MV-4-11 (cell line): ENCODE results near the gene PUSL1.

Experiments
- DNase-seq: peaks from one replicate; lab custom pipeline; 2025; lab: John Stamatoyannopoulos, UW

PUSL1 gene

DNA sequence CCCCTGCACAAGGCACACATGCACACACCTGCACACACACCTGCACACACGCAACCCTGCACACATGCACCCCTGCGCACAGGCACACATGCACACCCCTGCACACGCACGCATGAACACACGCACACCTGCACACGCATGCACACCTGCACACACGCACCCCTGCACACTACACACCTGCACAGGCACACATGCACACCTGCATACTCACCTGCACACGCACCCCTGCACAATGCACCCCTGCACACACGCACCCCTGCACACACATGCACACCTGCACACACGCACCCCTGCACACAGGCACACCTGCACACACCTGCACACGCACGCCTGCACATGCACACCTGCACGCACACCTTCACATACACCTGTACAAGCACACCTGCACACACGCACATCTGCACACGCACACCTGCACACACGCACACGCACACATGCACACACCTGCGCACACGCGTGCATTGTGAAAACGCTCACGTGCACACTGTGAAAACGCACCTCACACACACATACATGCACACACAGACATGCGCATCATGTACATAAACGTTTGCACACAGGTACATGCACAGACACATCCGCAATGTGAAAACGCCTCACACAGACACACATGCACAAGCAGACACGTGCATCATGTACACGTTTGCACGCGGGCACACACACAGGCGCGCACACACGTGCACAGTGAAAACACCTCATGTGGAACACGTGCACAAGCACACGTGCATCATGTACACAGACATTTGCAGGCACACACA, 32.6 kb downstream of the PUSL1 start:
- no peak for DNase-seq

DNA sequence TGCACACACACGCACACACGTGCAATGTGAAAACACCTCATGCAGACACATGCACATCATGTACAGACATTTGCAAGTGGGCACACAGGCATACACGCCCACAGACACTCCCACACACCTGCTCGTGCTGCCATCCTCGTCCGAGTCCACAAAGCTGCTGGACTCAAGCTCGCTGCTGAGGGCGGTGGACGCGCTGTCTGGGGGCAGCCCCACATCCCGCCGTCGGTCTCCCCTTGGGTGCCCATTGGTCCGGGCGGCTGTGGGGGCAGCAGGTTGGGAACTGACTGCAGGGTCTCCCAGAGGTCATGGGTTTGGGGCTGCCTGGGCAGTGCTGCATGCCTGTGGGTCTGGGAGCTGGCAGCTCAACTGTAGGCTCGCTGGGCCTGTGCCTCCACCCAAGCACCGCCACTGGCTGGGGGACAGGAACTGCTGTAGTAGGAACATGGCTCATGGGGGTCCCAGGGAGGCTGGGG, 33.2 kb downstream of the PUSL1 start:
- DNase-seq: no peak

DNA sequence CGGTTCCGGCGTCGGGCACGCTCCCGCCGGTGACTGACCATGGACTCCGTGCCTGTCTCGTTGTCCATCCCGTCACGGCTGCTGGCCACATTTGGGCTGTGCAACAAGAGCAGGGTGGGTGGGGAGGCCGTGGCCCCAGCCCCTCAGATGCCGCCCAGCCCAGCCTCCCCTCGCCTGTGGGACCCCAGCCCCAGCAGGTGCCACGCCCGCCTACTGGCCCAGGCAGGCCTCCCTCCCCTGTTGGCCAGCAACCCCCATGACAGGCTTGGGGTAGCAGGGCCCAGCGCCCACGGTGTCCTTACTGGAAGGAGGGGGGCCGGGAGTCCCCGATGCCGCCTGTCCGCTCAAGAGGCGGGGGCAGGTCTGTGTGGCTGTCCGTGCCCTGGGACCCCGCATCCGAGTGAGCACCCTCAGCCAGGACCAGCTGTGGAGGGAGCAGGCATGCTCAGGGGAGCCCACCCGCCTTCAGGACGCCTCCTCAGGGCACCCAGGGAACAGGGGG, 33.7 kb downstream of the PUSL1 start:
- DNase-seq: no peak

DNA sequence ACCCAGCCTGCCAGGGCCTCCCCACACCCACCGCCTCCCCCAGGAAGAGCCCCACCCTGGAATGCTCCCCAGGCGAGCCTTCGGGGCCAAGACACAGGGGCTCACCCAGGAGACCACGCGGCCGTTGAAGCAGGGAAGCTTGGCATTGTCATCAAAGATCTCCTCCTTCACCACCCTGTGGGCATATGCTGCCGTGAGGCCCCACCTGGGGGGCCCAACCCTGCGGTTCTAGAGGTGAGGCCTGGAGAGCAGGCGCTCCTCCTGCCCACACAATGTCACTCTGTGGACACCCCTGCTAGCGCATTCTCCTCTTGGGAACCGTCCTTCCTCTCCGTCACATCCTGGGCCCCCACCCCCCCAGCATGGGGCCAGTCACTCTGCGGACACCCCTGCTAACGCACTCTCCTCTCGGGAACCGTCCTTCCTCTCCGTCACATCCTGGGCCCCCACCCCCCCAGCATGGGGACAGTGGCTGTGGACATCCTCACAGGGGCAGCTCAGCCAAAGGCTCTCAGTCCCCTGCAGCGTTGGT, 34.3 kb downstream of the PUSL1 start:
- no peak for DNase-seq

DNA sequence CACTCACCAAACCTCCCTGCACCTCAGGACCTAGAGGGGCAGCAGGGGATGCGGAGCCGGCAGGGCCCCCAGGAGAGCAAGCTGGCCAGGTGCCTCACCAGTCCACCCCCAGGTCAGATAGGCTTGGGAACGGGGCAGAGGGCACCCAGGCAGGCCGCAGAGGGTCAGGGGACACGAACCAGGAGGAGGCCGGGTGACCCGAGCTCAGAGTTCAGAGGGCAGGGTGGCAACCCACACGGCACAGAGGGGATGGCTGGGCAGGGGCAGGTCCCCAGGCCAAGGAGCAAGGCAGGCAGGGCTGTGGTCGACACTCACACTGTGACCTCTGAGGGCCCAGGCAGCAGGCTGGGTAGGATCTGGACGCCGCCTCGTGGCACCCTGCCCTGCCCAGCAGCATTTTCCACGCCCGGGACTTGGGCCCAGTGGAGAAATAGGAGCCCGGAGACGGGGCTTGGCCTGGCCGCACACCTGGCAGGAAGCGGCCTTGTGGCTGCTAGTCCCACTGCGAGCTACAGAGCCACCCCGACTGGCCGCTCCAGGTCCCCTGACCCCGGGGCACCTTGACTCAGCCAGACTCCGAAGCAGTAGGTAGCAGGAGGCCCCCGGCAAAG, 35.5 kb downstream of the PUSL1 start:
- DNase-seq: no peak

DNA sequence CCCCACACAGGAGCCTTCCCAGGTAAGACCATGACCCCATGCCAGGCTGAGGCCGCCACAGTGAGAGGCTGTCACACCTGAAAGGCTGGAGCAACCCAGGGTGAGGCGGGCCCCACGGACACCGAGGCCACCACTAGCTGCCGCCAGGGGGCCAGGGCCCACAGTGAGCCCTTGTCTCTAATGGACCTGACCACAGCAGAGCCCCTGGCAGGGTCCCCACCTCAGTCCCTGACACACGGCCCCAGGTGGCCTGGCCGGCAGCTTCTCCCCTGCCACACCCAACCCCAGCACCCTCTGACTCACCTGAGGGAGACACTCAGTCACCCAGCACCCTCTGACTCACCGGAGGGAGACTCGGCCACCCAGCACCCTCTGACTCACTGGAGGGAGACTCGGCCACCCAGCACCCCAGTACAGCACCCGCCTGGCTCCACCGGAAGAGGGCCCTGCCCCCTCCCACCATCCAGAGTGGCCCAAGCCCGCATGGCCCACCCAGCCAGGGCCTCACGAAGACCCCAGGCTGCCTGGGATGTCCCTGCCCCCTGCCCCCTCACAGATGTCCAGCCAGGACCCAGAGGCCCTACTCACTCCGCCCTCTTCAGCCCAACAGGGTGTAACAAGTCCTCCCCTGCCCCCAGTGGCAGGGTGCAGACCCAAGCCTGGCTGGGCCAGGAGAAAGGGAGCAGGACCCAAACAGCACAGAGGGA, 36.4 kb downstream of the PUSL1 start:
- DNase-seq: no peak

DNA sequence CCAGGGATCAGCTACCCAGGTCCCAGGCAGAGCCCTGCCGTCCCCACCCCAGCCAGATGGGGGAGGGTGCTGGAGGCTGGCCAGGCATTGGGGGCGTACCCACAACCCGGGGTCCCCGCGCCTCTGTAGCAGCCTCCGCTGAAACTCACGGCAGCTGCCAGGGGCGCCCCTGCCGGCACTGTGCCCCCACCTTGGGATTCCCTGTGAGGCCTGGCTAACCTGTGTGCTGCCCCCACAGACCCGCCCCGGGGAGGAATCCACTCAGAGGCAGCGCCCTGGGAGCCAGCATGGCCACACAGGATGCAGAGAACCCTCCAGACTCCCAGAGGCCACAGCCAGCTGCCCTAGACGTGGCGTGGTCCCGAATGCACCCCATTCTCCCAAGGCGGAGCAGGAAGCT, 37.0 kb downstream of the PUSL1 start:
- no peak for DNase-seq

DNA sequence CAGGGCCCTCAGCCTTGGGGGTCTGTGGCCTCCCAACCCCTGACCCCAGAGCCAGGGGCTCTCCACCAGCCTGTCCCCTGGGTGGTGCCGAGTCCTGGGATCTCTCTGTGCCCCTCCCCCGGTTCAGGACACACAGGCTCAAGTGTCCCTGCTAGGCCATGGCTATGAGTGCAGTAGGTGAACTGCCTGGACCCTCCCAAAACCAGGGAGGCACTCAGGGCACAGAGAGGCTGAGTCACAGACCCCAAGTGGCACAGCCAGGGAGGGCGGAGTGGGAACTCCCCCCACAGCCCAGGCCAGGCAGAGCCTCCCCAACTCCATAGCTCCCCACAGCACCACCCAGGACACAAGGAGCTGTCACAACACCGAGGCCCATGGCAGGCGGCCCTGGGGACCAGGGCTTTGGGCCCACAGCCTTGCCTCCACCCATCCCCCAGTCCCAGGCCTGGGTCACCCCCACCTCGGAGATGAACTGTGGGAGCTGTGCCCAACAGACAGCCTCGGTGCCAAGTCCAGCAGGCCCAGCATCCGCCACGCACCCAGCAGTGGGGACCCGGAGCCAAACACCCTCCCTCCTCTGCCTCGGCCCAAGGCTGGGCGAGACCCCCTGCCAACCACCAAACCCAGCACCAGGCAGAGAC, 37.6 kb downstream of the PUSL1 start:
- no peak for DNase-seq

DNA sequence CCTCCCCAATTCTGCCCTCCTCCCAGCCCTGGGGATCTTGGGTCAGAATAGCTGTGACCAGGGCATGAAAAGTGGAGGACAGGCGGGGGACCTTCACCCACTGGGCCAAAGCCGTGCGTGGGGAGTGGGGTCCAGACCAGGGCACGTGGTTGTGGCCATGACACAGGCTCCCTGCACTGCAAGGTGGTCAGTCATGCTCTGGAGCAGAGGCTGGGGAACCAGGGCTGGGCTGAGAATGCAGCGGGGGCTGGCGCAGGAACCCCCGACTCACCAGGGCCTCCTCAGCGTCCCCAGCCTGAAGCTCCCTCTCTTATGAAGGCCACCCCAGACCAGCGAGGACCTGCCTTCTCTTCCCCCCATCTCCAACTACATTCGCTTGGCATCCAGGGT, 38.1 kb downstream of the PUSL1 start:
- DNase-seq: no peak

DNA sequence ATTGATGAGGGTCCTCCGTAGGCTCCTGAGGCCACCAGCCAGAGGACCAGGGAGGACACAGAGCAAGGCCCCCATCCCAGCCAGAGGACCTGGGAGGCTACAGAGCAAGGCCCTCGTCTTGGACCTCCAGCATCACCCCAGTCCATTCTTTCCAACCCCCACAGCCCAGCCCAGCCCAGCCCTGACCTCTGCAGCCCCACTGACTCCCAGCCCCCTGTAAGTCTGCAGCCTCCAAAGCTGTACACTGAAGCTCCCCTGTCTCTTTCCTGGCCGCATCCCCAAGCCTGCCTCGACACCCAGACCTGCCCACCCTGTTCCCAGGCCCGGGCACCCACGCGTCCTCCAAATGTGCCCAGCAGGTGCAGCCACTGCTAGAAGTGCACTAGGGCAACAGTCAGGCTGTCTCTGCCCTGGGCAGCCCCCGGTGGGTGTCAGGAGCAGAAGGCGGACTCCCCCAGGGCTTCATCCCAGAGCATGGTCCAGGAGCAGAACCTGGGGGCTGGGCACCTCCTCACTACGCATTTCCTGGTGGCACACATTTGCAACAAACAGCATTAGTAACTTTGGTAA, 38.7 kb downstream of the PUSL1 start:
- DNase-seq: no peak

DNA sequence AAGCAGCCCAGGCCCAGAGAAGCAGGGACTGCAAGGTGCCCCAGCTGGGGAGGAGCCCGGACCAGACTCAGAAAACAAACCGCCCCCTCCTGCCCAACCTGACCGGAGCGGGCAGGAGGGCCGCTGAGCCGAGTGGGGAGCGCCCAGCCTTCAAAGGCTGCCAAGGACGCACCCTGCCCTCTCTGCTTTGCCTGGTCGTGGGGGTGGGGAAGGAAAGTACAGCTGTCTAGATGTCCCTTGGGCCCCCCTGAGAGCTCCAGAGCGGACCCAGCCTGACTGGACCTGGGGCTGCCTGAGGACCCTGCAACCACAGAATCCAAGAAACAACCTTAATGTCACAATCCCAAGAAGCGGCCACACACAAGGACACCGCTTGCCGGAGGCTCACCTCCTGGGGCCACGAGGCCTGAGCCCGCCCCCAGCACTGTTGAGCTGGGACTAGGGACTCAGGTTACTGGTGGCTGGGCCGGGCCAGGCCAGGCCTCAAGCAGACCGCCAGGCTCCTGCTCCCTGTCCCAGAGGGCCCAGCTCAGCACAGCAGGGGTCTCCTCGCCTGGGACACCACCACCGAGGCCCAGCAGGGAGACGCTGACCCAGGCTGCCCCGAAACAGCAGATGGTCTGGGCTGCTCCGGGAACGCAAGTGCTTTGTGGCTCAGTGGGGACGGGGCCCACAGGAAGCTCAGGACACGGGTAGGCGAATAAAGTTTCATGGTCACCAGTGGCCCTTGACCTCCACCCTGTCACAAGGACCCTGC, 39.4 kb downstream of the PUSL1 start:
- no peak for DNase-seq

DNA sequence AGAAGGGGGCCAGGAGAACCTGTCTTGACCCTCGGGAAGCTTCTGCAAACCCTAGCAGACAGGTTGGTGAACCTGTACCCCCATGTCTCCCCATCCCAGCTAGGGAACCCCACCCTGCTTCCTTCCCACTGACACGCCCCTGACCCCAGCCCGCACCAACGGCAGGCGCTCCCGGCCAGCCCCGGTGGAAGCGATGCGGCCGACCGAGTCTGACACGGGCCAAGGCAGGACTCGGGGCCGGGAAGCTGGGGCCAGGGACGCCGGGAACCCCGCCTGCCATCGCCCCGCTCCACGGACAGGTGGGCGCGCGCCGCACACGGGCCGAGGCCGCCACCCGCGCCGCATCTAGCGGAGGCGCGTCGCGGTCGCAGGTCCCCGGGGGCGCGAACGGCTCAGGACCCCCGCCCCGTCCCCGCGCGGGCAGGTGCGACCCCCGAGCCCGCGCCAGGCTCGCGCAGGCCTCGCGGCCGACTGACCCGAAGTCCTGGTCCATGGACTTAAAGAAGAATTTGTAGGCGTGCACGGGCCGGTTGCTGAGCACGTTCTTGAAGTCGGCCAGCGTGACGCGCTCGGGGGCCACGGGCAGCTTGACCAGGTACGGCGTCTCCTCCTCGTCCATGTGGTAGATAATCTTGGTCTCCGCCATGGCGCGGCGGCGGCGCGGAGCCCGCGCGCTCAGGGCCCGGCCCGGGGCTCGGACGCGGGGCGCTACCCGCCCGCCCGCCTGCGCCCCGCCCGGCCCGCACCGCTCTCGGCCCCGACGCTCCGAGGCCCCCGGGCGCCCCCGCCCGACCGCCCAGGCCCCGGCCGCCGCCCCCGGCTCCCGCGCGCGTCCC, 40.2 kb downstream of the PUSL1 start:
- DNase-seq: no peak

DNA sequence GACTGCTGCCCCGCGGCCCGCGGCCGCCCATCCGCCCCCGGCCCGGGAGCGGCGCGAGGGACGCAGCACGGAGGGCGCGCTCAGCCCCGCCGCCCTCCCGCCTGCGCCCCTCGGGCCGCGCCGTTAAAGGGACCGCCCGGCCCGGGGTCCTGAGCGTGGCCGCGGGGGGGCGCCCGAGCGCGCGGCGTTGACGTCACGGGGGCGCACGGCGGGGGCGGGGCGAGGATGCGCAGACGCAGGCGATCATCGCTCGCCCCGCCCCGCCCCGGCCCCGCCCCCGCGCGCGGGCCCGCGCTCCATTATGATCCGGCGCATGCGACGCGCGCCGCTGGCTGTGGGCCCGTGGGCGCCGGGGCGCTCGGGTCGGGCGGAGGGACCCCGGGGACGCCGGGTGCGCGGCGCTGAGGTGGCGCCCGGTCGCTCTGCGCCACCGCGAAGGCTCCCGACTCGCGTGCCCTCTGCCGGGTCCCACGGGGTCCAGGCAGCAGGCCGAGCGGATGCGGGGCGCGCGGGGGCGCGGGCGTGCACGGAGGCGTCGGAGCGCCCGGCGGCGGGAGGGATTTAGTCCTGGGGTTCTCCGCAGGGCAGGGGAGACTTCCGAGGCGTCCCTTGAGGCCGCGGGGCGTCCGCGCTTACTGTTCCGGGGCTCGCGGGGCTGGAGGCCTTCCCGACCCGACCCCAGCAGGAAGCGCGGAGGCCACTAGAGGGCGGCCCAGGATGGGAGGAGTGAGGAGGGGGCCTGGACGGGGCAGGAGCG, 41.0 kb downstream of the PUSL1 start, which contains the start of gene DVL1:
TSS of gene DVL1 (minus strand) at position 163 of the 757 bp plus-strand sequence. CDS start 353 bp downstream, outside the sequence.
- no peak for DNase-seq

DNA sequence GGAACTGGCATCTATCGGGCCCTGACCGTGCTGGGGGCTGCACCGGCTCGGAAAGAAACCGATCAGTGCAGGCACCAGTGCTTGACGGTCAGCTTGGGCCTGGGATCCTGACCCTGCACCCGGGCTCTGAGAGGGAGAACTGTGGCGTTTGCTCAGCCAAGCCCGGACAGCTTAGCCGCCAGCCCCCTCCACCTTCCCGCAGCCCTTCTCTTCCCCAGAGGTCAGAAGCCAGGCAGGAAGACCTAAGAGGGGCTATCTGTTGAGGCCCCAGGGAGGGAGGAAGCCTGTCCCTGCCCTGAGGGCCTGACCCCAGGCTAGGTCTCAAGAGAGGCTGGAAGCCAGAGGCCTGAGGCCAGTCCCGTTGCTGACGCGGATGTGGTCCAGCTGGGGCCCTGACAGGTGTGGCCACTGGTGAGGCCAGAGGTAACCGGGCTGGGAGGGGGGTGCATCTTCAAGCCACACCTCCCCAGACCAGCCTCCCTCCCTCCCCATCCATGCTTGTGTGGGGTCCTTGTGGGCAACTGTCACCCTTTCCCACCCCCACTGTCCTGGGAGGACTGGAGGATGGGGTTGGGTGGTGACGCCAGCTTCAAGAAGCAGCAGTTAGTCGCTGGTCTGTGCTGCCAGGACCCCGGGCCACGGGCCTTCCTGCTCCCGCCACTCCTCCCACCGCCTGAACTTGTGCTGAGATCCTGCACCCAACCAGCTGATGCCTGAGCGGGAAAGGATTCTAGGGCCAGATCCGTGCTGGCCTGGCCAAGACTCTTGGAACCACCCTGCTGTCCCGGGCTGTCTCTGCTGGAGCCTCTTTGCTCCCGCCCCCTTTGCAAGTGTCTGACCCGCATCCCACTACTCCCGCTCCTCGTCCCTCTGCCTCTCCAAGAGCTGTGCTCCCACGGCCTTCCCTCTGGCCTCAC, 43.4 kb downstream of the PUSL1 start:
- DNase-seq: no peak

DNA sequence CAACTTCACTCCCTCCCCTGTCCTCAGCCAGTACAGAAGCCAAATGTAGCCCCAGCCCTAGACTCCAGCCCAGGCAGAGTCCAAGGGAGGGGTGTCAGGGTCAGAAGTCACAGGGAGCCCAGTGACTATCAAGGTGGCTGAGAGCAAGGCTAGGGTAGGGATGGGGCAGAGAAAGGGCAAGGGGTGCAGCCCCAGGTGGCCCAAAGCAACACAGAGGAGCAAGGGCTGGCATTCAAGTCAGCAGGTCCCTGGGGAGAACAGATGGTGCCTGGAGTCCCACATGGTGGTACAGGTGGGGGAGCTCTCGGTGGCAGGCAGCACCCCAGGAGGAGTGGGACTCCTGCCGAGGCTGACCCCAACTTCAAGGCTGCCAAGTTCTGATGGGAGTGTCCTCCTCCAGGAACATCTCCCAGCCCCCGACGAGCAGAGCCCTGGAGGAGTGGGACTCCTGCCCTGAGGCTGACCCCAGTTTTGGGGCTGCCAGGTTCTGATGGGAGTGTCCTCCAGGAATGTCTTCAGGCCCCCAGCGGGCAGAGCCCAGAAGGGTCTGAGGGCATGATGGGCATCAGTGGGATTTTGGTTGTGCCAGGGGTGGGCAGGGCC, 44.5 kb downstream of the PUSL1 start:
- no peak for DNase-seq

DNA sequence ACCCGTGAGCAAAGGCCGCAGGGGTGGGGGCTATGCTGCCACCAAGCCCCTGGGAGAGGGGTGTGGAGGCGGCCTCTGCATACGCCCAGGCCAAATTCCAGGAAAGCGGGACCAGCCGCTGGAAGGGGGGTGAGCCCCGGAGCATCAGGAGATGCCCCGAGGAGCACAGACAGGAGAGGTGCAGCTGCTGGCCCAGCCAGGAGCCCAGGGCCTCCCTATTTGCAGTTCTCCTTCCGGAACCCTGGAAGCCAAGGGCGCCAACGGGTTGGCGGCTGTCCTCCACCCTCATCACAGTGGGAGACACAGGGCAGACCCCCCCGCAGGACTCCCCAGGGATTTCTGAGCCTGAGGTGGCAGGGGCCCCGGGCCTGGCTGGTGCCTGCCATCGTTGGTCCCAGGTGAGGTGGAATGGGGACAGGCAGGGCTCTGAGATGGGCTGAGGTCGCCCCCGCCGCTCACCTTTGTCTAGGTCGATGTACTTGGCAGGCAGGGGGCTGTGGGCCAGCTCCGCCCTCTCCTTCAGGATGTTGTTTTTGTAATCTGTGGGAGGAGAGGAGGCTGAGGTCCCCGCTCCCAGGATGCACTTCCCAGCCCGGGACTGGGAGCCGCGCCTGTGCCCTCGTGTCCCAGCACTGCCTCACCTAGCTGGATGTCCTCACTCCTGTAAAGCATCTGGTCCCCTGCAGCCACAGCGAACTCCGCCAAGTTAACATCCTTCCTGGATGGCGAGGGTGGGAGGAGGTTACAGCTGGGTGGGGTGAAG, 45.2 kb downstream of the PUSL1 start:
- no peak for DNase-seq
